HG02885 (cell line): Measurements from ENCODE around the gene TSG101.

Source experiments
- ATAC-seq: cut with Tn5 transposase; IDR thresholded peaks from one replicate; pipeline ENCODE4 v1.9.1; 2021; ENCODE audit warnings: mild to moderate bottlenecking; ENCODE audit not compliant: unreplicated experiment, poor library complexity

TSG101 gene

DNA sequence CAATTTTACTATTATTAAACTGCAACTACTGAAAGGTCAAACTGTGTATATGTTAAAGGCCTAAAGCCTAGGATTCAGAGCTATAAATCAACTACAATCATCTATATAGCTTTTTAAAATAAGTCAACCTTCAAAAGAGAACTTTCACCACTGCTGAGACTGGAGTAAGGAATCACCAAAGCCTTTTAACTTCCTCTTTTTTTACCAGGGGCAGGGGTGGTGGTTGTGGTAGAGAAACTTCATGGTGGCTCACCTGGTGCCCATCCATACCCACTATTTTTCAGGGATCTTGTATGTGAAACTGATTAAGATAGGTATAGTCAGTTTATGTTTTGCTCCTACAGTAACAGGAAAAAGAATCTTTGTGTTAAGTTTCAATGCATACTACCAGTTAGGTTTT is 31.5 kb downstream of the TSG101 start:
- ATAC-seq = no peak

DNA sequence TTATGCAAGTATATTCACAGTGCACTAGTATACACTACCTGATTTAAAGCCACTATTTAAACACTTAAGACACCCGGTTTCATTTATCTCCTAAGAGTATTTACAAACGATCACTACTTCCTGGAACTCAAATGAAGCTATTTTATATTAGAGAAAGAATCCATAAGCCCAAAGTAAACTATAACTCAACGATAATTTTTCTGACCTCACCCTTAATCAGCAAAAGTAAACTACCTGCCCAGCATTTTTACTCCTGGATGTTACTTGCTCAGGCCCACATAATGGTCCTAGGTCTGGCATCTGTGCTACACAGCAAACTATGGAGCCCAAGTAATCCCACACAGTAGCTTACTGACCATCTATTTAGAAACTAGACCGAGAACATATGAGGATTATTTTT is 33.4 kb downstream of the TSG101 start:
- no peak for ATAC-seq

DNA sequence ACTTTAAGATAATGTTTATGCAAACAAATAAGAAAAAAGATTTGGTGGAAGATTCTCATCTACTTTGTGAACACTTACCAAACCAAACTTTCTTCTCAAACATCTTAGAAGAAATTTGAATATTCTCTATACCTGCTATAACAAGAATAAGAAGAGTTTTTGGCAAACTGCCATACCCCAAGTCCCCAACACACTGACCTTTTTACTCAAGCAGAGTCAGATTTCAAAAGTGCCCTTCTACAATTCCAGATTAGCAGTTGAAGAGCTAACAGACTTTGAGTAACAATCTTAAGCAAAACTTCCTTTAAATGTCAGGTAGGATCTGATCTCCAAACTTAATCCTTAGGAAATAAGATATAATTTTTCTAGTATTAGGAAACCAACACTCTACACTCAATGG is 33.9 kb downstream of the TSG101 start:
- no peak for ATAC-seq

DNA sequence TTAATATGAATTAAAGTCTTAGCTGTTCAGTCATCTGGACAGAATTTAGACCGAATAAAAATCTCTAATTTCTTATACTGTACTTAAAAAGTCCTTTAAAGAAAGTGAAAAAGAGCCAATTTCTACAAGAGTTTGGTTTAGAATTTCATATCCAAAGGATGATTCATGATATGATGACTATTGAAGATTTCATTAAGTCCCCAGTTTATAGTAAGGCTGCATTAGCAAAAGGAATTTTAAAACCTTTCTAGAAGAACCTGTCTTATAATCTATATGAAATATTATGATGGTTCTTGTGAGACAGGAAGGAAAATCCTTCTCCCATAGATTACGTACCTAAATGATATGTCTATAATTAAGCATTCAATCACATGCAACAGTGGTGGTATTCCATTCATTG is 34.8 kb downstream of the TSG101 start:
- ATAC-seq = no peak

DNA sequence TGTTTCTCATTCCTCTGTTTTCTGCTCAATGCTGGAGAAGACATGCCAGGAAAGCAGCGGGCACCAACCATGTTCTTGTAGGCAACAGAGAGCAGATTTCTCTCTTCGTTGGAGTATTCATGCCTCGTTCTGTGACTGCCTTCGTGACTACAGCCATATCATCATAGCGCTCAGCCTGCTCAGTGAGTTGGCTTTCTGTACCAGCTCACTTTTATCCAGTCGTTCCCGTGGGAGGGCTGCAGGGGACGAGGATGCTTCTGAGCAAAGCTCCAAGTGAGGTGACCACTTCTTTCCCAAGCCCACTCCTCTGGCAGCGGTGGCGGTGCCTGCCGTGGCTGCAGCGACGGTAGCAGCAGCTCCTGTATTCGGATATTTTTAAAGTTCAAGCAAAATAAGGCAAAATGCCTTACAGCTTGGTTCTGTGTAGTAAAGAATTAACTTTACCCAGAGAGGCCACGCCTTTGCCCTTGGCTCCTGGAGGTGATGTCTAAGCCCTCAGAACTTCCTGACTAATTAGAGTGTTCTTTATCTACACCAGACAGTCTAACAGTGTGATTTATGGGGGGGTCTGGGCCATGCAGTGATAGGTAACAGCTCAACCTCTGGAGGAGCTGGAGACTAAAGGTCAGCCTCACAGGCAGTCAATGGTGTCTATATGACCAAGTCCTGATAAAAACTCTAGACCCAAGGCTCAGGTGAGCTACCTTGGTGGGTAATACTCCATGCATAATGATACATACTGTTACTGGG is 35.8 kb downstream of the TSG101 start:
- ATAC-seq = no peak

DNA sequence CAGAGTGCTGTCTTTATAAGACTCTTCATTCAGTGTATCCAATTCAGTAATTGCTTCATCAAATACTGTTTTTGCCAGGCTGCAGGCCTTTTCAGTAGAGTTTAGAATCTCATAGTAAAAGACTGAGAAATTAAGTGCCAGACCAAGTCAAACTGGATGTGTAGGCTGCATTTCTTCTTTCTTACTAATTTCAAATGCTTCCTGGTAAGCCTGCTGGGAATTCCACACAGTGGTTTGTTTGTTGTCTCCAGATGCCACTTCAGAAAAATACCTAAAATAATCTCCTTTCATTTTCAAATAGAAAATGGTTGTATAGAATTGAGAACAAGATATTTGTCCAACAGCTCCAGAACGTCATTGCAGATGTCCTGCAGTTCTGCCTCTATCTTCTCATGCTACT is 36.4 kb downstream of the TSG101 start:
- ATAC-seq = no peak

DNA sequence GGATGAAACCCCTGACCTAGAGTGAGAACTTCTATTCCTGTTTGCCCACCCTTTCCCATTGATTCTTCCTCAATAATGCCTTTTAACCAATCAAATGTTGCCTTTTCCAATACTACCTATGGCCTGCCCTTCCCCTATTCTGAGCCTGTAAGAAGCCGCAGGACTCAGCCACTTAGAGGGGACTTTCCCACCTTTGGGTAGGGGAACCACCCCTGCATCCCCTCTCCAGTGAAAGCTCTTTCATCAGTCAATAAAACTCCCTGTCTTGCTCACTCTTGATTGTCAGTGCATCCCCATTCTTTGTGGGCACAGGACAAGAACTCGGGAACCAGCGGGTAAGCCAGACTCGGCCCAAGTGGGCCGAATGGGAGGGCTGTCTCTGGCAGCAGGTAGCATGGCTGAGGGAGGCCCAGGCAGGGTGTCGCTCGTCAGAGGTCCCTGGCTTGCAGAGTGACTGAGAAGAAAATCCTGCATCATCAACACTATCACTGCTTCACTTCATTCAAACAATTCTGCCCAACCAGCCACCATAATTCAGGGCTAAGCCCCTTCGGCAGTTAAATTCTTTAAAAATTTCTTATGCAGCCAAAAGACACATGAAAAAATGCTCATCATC is 40.7 kb downstream of the TSG101 start:
- ATAC-seq = no peak

DNA sequence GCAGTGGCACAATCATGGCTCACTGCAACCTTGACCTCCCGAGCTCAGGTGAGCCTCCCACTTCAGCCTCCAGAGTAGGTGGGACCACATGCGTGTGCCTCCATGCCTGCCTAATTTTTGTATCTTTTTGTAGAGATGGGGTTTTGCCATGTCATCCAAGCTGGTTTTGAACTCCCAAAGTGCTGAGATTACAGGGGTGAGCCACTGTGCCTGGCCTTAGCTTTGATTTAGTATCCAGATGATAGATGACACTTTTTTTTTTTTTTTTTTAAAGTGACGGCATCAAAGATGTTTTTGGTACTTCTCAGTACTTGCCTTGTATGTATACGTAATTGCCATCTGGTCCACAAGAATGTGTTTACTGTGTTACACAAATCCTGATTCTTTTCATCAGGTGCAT is 47.7 kb downstream of the TSG101 start:
- no peak for ATAC-seq

DNA sequence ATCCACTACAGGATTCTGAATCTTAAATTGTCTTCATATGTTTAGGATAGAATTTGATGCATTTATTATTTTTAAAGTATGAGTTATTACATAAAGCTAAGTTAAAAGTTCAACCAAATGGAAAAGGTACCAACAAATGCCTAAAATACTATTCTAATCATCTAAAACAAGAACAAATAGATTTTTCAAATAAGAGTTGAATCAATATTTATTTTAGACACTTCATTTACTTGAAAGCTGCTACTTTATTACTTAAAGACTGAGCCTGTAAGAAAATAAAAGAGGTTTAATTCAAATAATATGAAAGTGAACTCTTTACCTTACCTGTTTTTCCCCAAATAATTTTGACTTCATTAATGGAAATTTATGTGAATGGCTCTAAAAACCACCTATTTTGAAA is 54.2 kb downstream of the TSG101 start:
- ATAC-seq = no peak

DNA sequence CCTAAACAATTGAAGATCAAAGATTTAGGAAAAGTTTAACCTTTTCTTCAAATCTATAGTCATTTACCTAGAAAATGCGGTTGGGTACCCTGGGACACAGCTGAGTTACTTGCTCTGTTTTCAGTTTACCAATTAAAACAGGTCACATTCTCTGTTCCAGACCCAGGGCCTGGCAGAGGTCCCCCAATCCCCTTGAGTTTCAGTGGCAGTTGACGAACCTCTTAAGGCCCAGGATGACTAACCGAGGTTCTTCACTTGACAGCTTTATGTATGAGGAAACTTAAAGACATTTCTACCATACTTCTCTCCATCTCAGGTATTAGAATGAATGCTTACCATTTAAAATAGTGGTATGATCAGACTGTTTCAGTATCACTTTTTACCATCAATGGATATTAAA is 54.7 kb downstream of the TSG101 start:
- ATAC-seq = no peak

DNA sequence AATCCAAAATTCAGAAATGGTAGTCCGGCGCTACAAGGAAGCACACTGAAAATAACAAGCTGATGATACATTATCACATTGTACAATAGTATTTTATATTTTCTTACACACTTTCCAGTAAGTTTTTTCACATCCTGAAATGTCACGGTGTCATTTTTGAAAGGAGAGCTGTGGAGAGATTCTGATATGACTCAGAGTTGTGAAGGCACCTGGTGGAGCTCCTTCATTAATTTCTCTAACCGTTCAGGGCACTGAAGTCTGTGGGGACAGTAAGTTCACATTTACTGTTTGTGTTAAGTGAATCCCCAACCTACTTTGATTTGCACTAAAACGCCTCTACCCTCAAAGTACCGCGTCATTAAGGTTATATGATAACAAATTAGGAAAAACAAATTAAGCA is 57.8 kb downstream of the TSG101 start:
- no peak for ATAC-seq

DNA sequence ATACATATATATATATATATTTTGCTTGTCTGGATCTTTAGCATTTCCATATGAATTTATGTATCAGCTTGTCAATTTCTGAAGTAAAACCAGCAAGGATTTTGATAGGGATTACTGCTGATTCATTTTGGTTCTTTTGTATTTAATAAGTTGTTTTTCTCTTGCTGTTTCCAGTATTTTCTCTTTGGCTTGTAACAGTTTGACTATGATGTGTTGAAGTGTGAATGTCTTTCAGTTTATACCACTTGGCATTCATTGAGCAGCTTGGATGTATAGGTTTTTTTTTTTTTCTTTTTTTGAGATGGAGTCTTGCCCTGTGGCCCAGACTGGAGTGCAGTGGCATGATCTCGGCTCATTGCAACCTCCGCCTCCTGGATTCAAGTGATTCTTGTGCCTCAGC is 58.7 kb downstream of the TSG101 start:
- ATAC-seq = no peak

DNA sequence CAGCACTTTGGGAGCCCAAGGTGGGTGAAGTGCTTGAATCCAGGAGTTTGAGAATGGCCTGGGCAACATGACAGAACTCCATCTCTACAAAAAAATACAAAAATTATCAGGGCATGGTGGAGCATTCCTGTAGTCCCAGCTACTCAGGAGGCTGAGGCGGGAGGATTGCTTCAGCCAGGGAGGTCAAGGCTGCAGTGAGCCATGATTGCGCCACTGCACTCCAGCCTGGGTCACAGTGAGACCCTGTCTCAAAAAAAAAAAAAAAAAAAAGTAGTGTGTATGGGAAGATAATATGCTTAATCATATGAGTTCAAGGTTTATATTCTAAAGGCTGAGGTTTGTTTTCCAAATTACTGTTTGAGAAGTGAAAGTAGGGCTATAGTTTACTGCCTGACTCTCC is 60.3 kb downstream of the TSG101 start:
- ATAC-seq = no peak

DNA sequence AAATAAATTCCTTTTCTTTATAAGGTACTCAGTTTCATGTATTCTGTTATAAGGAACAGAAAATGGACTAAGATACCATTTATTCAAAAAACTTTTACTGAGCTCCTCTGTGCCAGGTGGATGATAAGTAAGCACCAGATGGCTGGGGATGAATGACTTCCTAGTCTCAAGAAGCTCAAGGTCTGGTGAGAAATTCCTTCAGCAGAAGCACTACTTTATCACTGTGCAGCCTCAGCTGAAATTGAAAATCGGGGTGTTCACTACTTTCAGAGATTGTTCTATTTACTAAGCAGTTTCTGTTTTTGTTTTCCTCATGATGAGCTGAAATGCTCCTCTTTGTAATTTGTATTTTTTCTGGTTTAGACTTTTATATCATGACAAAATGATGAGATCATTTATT is 63.3 kb downstream of the TSG101 start:
- no peak for ATAC-seq

DNA sequence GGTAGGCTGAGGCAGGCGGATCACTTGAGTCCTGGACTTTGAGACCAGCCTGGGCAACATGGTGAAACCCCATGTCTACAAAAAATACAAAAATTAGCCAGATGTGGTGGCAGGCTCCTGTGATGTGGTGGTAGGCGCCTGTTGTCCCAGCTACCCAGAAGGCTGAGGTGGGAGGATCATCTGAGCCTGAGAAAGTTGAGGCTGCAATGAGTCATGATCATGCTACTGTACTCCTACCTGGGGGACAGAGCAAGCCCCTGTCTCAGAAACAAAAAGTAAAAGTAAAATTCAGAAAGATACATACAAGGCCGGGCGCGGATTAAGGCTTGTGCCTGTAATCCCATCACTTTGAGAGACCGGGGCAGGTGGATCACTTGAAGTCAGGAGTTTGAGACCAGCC is 64.8 kb downstream of the TSG101 start:
- no peak for ATAC-seq

DNA sequence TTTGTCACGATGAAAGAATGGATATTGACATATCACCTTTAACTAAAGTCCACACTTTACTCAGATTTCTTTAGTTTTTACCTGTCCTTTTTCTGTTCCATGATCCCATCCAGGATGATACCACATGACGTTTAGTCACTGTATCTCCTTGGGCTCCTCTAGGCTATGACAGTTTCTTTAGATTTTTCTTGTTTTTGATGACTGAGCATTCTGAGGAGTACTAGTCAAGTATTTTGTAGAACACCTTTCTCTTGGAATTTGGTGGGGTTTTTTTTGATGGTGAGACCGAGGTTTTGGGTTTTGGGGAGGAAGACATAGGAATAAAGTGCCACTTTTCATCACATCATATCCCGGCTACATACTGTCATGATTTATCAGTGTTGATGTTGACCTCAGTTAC is 67.1 kb downstream of the TSG101 start:
- ATAC-seq = no peak

DNA sequence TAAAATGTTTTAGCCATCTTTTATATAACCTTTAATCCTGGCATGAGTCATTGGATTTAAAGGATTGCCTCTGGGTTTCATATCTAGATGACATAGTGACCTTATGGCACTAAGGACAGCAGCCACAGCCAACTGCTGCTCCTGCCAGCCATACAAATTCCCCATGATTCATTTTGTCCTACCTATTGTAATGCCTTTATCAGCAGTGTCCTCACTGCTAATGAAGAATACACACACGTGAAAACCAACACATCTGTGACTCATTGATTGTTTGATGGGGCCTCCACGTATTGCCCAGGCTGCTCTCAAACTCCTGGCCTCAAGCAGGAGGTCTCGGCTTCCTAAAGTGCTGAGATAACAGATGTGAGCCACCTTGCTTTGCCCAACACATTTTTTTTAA is 69.3 kb downstream of the TSG101 start:
- no peak for ATAC-seq

DNA sequence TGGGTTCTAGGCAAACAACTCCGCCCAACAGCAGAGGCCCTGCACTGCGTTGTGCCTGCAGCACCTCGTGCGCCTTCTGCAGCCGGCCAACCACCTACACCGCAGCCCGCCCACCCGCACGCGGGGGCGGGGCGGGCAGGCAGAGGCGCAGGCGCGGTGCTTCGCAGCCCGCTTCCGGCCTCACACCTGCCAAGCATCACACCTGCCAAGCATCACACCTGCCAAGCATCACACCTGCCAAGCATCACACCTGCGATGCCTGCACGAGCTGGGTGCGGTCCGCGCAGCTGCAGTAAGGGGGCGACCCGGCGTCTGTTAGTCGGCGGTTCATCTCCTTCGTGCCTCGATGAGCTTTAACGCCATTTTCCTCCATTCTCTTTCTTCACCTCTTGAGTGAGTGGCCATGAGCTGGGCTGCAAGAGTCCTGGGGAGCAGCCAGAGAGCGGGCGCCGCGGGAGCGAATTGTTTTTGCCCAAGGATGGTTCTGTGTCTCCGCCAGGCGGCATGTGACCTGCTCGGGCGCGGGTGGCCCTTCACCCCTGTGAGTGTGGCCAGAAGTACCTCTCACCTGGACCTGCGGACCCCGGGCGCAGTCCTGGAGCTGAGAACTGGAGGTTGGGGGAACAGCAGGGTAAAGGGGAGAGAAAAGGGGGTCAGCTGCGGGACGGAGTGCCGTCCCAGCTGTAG is 70.9 kb downstream of the TSG101 start, which contains the start of gene LDHAL6A:
Gene LDHAL6A (plus strand): TSS at position 171 of the 687 bp plus-strand sequence. CDS start 825 bp downstream, outside the sequence.
- ATAC-seq = no peak

DNA sequence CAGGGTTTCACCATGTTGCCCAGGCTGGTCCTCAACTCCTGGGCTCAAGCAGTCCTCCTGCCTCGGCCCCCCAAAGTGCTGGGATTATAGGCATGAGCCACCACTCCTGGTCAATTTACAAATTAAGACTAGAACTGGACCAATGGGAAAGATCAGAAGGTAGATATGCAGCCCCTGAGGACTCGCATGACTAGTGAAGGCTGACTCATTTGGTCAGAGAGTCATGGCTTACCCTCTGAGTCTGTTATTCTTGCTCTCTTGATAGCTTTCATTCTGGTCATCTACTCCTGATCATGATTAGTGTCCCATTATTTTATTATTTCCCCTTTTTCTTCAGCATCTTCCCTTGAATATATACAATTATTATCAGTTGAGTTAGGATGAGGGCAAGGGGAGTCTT is 73.8 kb downstream of the TSG101 start:
- ATAC-seq = no peak

DNA sequence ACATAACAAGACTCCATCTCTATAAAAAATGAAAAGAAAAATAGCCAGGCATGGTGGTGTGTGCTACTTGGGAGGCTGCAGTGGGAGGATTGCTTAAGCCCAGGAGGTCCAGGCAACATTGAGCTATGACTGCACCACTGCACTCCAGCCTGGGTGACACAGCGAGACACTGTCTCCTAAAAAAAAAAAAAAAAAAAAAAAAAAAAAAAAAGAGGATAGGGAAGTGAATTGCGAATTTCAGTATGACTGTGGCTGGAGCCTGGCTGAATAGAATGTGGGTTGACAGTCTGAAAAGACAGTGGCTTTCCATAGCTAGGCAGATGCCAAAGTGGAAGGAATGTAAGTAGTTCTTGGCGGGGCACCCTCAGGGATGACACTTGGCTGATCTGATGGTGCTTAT is 77.5 kb downstream of the TSG101 start:
- ATAC-seq = no peak

DNA sequence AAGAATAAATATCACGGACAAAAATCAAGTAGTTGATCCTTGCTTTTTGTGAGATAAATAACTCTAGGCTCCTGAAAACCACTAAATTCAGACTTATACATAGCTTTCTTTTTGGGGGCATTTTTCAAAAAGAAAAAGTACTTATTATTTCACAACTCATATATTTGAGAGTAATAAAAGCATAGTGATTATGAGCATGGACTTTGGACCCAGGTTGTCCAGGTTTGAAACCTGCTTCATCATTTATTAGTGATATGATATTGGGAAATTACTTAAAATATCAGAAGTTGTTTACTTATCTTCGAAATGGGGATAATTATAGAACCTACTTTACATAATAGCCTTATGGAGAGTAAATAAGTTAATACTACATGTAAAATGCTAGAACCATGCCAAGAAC is 88.1 kb downstream of the TSG101 start:
- no peak for ATAC-seq
